GM18858 (cell line): ENCODE data around the gene OPN5.

ENCODE experiments used
- ATAC-seq: cut with Tn5 transposase; IDR thresholded peaks from one replicate; pipeline ENCODE4 v1.9.1; 2021; ENCODE audit not compliant: unreplicated experiment

The OPN5 gene

GRCh38 chr6:47852727-47853126 is 70.9 kb downstream of the OPN5 start:
- no peak for ATAC-seq

DNA sequence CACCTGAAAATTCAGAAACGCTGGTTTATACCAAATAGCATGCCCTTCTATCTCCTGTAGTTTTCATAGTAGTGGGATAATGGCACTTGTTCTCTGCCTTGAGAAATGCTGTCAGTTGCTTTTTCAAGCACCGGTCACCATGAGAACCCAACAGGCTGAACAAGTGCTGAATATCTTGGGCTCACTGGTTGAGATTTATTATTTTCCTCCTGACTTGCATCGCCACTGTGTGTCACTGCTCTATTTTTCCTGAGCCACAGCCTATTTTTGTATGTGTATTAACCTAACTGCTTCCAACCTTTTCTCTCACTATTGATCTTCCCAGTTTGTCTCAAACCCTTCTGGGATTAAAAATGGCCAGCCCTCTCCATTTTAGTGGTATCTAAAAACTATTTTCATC is 71.9 kb downstream of the OPN5 start:
- no peak for ATAC-seq

GRCh38 chr6:47854971-47855370 is 73.1 kb downstream of the OPN5 start:
- ATAC-seq = no peak

GRCh38 chr6:47859175-47859574 is 77.3 kb downstream of the OPN5 start:
- ATAC-seq = no peak

GRCh38 chr6:47862731-47863130 is 80.9 kb downstream of the OPN5 start:
- no peak for ATAC-seq

- no peak for ATAC-seq
These were observed 83.4 kb downstream of the OPN5 start for GRCh38 chr6:47865206-47865605.

DNA sequence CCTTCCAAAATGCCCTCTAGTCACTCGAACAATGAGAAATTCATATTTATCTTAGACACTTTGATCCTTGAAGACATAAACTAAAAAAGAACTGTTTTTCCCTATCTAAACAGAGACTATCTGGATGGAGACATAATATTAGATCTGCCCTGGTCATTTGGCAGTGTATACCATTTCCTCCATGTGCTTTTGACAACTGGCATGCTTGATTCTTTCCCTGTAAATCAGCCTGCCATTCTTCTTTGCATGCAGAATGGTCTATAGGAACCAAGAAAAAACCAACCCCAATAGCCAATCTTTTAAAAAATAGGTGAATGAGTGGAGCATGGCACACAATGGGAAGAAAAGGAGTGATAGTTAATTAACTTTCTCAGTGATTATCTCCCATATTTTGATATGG is 93.8 kb downstream of the OPN5 start:
- ATAC-seq = no peak
